ENCODE results near the gene C2orf69.
A peak's percentile ranks its signal among the peaks of the same experiment; 100 is the strongest.

The C2orf69 gene

DNA sequence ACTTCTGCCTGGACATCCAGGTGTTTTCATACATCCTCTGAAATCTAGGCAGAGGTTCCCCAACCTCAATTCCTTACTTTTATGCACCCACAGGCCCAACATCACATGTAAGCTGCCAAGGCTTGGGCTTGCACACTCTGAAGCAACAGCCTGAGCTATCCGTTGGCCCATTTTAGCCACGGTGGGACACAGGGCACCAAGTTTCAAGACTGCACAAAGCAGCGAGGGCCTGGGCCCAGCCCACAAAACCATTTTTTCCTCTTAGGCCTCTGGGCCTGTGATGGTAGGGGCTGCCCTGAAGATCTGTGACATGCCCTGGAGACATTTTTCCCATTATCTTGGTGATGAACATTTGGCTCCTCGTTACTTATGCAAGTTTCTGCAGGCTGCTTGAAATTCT lies 5.9 kb downstream of the C2orf69 start:
- no peak for FAIRE-seq

GRCh38 chr2:199922856-199923255 lies 11.8 kb downstream of the C2orf69 start:
- FAIRE-seq = no peak

GRCh38 chr2:199923924-199924323 lies 12.8 kb downstream of the C2orf69 start:
- no peak for FAIRE-seq

DNA sequence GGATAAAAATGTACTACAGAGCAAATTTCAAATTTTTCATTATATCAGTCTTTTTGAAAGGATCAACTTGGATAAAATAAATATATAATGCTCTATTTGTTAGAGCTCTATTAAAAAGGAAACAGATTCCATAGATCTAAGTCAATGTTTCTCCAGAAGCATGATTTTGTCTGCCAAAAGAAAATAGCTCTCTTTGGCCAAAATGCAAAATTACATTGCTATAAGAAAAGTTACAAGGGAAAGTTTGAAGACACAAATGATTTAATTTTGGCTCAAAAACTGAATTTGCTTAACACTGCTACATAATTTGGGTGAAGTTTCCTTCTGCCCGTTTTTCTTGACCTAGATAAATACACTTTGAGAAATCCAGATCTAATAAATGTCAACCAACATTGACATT lies 15.7 kb downstream of the C2orf69 start:
- no peak for FAIRE-seq

- FAIRE-seq = no peak
Observed at GRCh38 chr2:199928226-199928625, 17.1 kb downstream of the C2orf69 start.

DNA sequence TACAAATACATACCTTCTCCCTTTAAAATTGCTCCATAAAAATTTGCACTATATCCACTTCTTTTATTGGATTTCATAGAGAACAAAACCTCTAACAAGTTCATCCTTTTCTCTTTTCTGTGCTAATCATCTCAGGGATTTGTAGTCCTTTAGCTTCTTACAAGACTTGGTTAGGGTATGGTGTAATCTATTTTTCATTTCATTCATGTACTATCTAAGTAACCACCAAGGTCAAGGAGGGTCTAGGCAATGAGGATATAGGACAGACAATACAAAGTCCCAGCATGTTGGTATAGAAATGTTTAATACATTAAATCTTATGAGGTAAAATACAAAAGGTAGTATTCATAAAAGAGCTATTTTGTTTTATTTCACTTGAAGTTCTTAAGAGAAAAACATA lies 17.5 kb downstream of the C2orf69 start:
- no peak for FAIRE-seq

GRCh38 chr2:199929262-199929661 lies 18.2 kb downstream of the C2orf69 start:
- no peak for FAIRE-seq

GRCh38 chr2:199932312-199932855 lies 21.3 kb downstream of the C2orf69 start:
- no peak for FAIRE-seq

- FAIRE-seq = no peak
Observed at GRCh38 chr2:199933466-199933865, 22.4 kb downstream of the C2orf69 start.

DNA sequence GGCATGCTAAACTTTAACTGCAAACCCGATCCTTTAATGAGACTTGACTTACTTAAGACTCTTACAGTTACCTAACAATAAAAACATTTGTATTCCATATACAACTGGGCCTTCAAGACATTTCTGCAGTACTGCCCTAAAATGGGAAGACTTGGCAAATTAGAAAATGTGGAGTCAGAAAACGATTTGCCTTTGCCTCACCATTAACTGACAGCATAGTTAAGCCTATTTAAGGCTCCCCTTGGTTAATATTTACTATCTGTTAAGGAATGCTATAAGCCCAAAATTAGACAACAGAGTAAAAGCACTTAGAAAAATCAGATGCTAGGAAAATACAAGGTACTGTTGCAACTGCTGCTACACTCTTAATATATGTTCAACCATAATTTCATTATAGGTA lies 25.5 kb downstream of the C2orf69 start:
- FAIRE-seq = no peak

- peak; percentile 97 for FAIRE-seq
Observed at GRCh38 chr2:199940373-199940772, 29.3 kb downstream of the C2orf69 start.

DNA sequence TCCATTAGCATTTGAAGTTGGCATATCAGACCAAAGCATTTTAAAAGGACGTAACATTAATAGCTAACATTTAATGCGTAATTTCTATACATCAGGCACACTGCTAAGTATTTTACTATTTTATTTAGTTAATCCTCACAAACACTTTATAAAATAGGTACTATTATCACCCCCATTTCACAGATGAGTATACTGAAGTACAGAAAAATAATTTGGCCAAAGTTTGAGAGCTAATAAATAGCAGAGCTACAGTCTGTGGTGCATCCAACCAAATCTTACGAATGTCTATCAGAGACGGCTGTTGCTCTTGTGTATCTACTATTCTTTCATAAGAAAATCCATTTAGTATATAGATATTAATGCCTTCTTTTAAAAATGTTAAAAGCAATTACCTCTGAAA lies 32.3 kb downstream of the C2orf69 start:
- no peak for FAIRE-seq

GRCh38 chr2:199946196-199946595 lies 35.1 kb downstream of the C2orf69 start:
- no peak for FAIRE-seq

DNA sequence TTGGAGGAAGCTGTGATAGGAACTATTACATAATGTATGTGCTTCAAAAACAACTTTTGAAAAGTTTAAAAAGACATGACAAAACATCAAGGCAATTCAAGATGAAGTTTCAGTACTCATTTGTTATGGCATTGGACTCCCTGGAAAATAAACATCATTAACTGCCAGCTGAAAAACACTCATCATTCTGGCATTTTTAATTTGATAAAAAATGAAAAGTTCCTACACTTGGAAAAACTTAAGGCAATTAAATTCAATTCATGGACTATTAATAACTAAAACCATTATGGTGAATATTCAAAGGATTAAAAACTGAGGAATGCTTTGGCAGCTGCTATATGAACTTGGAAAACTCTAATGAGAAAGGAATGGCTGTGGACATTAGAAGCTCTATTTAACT lies 35.7 kb downstream of the C2orf69 start:
- no peak for FAIRE-seq

DNA sequence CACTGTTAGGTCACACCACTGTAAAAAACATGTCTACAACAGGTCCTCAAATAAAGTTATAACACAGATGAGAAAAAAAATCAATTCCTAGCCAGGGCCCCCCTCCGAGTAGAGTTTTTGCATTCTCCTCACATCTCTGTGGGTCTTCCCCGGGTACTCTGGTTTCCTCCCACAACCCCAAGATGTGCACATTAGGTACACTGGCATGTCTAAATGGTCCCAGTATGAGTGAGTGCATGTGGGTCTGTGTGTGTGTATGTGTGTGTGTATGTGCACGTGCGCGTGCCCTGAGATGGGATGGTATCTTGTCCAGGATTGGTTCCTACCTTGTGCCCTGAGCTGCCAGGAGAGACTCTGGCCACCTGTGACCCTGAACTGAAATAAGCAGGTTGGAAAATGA lies 39.3 kb downstream of the C2orf69 start:
- no peak for FAIRE-seq

- FAIRE-seq = peak; percentile 19
Observed at GRCh38 chr2:199951023-199951422, 39.9 kb downstream of the C2orf69 start.

- FAIRE-seq = no peak
Observed at GRCh38 chr2:199955007-199955338, 43.9 kb downstream of the C2orf69 start.

DNA sequence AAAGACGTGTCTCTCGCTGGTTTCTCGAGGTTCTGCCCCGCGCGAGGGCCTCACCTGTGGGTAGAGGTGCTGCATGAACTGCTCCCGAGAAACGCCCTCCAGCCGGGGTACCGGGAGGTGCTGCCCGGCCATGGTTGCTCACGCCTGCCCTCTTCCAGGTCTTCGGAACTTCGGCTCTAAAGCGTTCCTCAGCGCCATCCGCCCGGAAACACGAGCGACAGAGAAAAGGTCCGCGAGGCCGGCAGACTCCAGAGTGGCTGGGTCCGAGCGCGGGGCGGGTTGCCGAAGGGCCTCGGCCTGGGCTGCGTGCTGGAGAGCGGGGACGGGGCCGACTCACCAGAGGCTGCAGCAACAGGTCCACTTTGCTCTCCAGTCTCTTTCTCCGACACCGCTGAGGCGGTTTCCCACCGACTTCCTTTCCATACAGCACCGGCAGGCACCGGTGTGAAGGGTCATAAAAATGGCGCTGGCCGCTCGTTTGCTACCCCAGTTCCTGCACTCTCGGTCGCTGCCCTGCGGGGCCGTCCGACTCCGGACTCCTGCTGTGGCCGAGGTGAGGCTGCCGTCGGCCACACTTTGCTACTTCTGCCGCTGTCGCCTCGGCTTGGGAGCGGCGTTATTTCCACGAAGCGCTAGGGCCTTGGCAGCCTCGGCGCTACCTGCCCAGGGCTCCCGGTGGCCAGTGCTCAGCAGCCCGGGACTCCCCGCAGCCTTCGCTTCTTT lies 44.4 kb downstream of the C2orf69 start, which contains the start of the genes MAIP1 and TYW5:
MAIP1 (plus strand) TSS at position 244 of the 723 bp plus-strand sequence; CDS start at position 461, 217 bp downstream.
TYW5 (minus strand) TSS at position 153 of the 723 bp plus-strand sequence; CDS start at position 132, 21 bp downstream.
- FAIRE-seq = no peak

- no peak for FAIRE-seq
Observed at GRCh38 chr2:199956062-199956380, 44.9 kb downstream of the C2orf69 start.

- FAIRE-seq = no peak
Observed at GRCh38 chr2:199958014-199958413, 46.9 kb downstream of the C2orf69 start.

- FAIRE-seq = no peak
Observed at GRCh38 chr2:199962203-199962602, 51.1 kb downstream of the C2orf69 start.

DNA sequence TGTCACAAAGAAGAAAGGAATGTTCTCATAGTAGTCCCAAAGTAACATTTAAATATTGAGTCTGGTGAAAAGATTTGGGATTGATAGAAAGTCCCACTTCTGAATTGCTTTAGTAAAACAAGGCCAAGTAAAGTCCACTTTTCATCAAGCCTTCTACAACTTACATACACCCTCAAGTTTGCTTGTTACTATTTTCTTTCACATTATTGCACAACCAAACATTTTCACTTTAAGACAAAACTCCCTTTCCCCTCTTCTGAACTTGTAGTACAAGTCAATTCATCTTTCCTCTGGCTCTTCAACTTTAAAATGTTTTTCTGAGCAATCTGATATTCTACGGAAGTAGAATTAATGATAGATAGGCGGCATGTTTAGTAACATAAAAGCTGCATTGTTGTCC lies 55.3 kb downstream of the C2orf69 start:
- no peak for FAIRE-seq

DNA sequence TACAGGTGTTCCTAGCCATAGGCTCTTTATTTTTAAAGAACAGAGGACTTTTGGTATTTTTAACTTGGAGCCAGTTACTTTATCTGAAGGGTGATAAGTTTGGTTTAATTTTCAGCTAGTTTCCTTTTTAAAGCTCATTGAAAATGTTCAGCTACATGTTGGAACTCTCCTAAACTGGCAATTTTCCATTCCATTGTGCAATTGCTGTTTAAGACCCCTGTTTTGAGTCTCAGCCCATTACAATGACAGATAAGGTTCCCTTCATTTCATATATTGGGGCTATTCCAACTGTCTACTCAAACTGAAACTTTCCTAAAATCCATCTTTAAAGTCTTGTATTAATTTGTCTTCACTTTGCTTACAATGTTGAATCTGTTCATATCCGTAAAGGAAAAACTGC lies 55.9 kb downstream of the C2orf69 start:
- no peak for FAIRE-seq

DNA sequence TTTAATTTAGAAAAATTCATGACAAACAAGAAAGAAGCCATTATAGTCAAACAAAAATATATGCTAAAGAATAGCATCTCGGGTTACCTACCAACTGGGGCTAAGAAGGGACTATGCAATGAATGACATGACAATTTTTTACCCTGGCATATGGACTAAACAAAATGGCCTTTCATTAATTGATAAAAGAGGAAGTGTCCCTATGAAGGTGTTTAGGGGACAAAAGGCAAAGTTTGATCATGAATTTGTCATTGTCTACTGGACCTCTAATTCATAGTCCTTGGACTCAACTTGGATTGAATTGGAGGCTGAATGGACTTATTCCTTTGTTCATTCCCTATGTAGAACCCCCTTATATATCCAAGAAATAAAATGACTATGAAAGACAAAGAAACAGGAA lies 57.0 kb downstream of the C2orf69 start:
- no peak for FAIRE-seq

GRCh38 chr2:199972088-199972626 lies 61.1 kb downstream of the C2orf69 start:
- FAIRE-seq = no peak

Measured in A204.1 (cell line).